Measurements from ENCODE around the gene IL17D. TPM values are rescaled to one million over a fixed set of nuclear protein-coding genes. Genes with fewer than 3 reads are reported as not detected.

Gene IL17D
- total RNA-seq, 1 experiment from 2014 or later = 1.2 TPM

- no peak overlapping the region for H2AK5ac ChIP-seq (ENCODE audit: insufficient read length, low read length)
- no peak overlapping the region for H3K18ac ChIP-seq (ENCODE audit: insufficient read length, low read depth, low read length)
- TF ChIP-seq CTCF (conservative IDR thresholded peaks at IDR 0.05) = no peak
- no peak overlapping the region for H2BK5ac ChIP-seq (ENCODE audit: insufficient read length, low read length)
- Mint-ChIP-seq H3K27me3 (ENCODE audit: low read depth) (peaks cover 2% of the 10 kb centered on the region; the same call in 1 of the 2 replicates), H3K4me1 (no peaks in the 10 kb centered on the region), H3K9me3 (no peaks in the 10 kb centered on the region), H3K27ac (no peak overlapping the region), H3K36me3 (ENCODE audit: insufficient read depth in 1 of 3, low read depth in 3 of 3) (peaks cover 0 to 4% (median 1%) of the 10 kb centered on the region in 3 experiments; a peak in 1 of 7 replicates), H3K4me3 (no peak overlapping the region)
- H4K8ac ChIP-seq (replicated peaks; ENCODE audit: insufficient read length, low read depth, low read length) = no peak overlapping the region
- H3K56ac ChIP-seq (ENCODE audit: insufficient read length, low read depth, low read length) = no peak overlapping the region
- no peaks in the 10 kb centered on the region for H3K27me3 ChIP-seq (ENCODE audit: insufficient read depth, low read length)
- H4K91ac ChIP-seq (ENCODE audit: insufficient read length, low read depth, low read length) = no peak overlapping the region
- WGBS (ENCODE audit: extremely low coverage, insufficient read length, low lambda C conversion rate) = no CpG with 5 or more reads among the region's 14 CpGs
- H3K4ac ChIP-seq (ENCODE audit: low read depth, low read length) = no peak overlapping the region
- no peak overlapping the region for H3K27ac ChIP-seq (ENCODE audit: insufficient read length, low read depth, low read length)
- no peak for DNase-seq
- no peak overlapping the region for H2BK120ac ChIP-seq (ENCODE audit: low read depth, low read length, poor library complexity, severe bottlenecking)
- no peak overlapping the region for H2AFZ ChIP-seq (ENCODE audit: low read length)
- H3K79me2 ChIP-seq (ENCODE audit: insufficient read depth, low read length) = no peaks in the 10 kb centered on the region
- H2BK12ac ChIP-seq (ENCODE audit: insufficient read length, low read depth, low read length) = no peak overlapping the region
- no peak overlapping the region for H3K4me2 ChIP-seq (ENCODE audit: insufficient read depth, insufficient read length, low read length)
- no peaks in the 10 kb centered on the region for H4K20me1 ChIP-seq (ENCODE audit: control insufficient read depth, insufficient read depth, insufficient read length)
- no peaks in the 10 kb centered on the region for H3K9me3 ChIP-seq (ENCODE audit: control insufficient read depth, low read depth, low read length)
- H2BK20ac ChIP-seq (ENCODE audit: low read depth, low read length, poor library complexity, severe bottlenecking) = no peak overlapping the region
- no peak overlapping the region for H3K9ac ChIP-seq (ENCODE audit: extremely low read depth, insufficient read length, low read length)
- no peak overlapping the region for H3K23ac ChIP-seq (ENCODE audit: insufficient read length, low read depth, low read length)
- H3K79me1 ChIP-seq (ENCODE audit: insufficient read depth, low read depth, low read length, poor library complexity, severe bottlenecking) = no peaks in the 10 kb centered on the region
- H4K5ac ChIP-seq (ENCODE audit: insufficient read length, low read depth, low read length) = no peak overlapping the region
- no peaks in the 10 kb centered on the region for H3K23me2 ChIP-seq (ENCODE audit: insufficient read length, low read depth, low read length, poor library complexity, severe bottlenecking)
- no peak overlapping the region for H3K14ac ChIP-seq (ENCODE audit: insufficient read depth, low read length)
- no peaks in the 10 kb centered on the region for H3K4me1 ChIP-seq (ENCODE audit: insufficient read depth, low read length)
- H2BK15ac ChIP-seq (ENCODE audit: low read depth, low read length) = no peak overlapping the region
- H3T11ph ChIP-seq (ENCODE audit: low read length) = no peak overlapping the region
These were observed 25.2 kb downstream of the IL17D start for GRCh38 chr13:20728579-20729311.

Measured in H9 (cell line).